HG03103 (cell line): ENCODE results near the gene RBM38.
A peak's percentile ranks its signal among the peaks of the same experiment; 100 is the strongest.

ENCODE experiments used
- ATAC-seq: cut with Tn5 transposase; IDR thresholded peaks from one replicate; pipeline ENCODE4 v1.9.1; 2021; ENCODE audit warnings: low read depth; ENCODE audit not compliant: unreplicated experiment

RBM38 gene

GRCh38 chr20:57448764-57449354 is 57.7 kb downstream of the RBM38 start:
- no peak for ATAC-seq

GRCh38 chr20:57449398-57450354 is 58.5 kb downstream of the RBM38 start:
- ATAC-seq: no peak

- ATAC-seq: peak; percentile 87
Measured at GRCh38 chr20:57450419-57450818, 59.2 kb downstream of the RBM38 start.

- ATAC-seq: no peak
Measured at GRCh38 chr20:57450931-57451330, 59.7 kb downstream of the RBM38 start.

- ATAC-seq: no peak
Measured at GRCh38 chr20:57451431-57451794, 60.2 kb downstream of the RBM38 start.

GRCh38 chr20:57451795-57452661 is 60.8 kb downstream of the RBM38 start:
- ATAC-seq: no peak

- ATAC-seq: no peak
Measured at GRCh38 chr20:57455386-57455785, 64.2 kb downstream of the RBM38 start.

- ATAC-seq: no peak
Measured at GRCh38 chr20:57456116-57456515, 64.9 kb downstream of the RBM38 start.

GRCh38 chr20:57457243-57458095 is 66.3 kb downstream of the RBM38 start:
- ATAC-seq: no peak

- ATAC-seq: no peak
Measured at GRCh38 chr20:57458400-57459160, 67.4 kb downstream of the RBM38 start.
